ENCODE measurements around the gene IL20RA.

DNA sequence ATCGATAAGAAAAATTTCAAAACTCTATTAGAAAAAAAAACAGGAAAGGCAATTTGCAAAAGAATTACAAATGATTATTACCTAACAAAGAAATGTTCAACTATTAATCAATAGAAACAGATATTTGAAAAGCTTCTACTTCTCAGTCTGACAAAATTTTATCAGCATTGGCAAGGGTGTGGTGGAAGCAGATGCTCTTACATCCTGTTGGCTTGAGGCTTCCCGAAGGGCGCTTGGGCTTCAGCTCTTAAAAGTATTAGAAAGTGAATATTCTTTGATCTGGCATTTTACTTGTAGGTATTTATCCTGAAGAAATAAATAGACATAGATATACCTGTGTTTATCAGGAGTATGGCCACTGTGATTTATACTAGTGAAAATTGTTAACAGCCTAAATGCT, 84.0 kb downstream of the IL20RA start:
- no peak for TF ChIP-seq ZBTB7A (IDR thresholded peaks at IDR 0.05; ENCODE audit: low read depth)
- no peak for TF ChIP-seq TAF1 (IDR thresholded peaks at IDR 0.05; ENCODE audit: low read depth)
- TF ChIP-seq, protein P1, sequence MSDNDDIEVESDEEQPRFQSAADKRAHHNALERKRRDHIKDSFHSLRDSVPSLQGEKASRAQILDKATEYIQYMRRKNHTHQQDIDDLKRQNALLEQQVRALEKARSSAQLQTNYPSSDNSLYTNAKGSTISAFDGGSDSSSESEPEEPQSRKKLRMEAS (IDR thresholded peaks at IDR 0.05) = no peak
- no peak for TF ChIP-seq CEBPB (IDR thresholded peaks at IDR 0.05)
- TF ChIP-seq TEAD4 (IDR thresholded peaks at IDR 0.05) = no peak
- no peak for TF ChIP-seq RAD21 (IDR thresholded peaks at IDR 0.05; ENCODE audit: low read depth)
- TF ChIP-seq EP300 (IDR thresholded peaks at IDR 0.05; ENCODE audit: borderline replicate concordance) = no peak
- no peak for TF ChIP-seq FOXM1 (IDR thresholded peaks at IDR 0.05; ENCODE audit: borderline replicate concordance, low read depth)
- no peak for TF ChIP-seq YY1 (IDR thresholded peaks at IDR 0.05; ENCODE audit: low read depth)
- no peak for TF ChIP-seq EGR1 (IDR thresholded peaks at IDR 0.05)
- TF ChIP-seq, protein P2, sequence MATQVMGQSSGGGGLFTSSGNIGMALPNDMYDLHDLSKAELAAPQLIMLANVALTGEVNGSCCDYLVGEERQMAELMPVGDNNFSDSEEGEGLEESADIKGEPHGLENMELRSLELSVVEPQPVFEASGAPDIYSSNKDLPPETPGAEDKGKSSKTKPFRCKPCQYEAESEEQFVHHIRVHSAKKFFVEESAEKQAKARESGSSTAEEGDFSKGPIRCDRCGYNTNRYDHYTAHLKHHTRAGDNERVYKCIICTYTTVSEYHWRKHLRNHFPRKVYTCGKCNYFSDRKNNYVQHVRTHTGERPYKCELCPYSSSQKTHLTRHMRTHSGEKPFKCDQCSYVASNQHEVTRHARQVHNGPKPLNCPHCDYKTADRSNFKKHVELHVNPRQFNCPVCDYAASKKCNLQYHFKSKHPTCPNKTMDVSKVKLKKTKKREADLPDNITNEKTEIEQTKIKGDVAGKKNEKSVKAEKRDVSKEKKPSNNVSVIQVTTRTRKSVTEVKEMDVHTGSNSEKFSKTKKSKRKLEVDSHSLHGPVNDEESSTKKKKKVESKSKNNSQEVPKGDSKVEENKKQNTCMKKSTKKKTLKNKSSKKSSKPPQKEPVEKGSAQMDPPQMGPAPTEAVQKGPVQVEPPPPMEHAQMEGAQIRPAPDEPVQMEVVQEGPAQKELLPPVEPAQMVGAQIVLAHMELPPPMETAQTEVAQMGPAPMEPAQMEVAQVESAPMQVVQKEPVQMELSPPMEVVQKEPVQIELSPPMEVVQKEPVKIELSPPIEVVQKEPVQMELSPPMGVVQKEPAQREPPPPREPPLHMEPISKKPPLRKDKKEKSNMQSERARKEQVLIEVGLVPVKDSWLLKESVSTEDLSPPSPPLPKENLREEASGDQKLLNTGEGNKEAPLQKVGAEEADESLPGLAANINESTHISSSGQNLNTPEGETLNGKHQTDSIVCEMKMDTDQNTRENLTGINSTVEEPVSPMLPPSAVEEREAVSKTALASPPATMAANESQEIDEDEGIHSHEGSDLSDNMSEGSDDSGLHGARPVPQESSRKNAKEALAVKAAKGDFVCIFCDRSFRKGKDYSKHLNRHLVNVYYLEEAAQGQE (IDR thresholded peaks at IDR 0.05; ENCODE audit: low read depth) = no peak
- TF ChIP-seq TCF12 (IDR thresholded peaks at IDR 0.05; ENCODE audit: low read depth) = no peak
- TF ChIP-seq NFIC (IDR thresholded peaks at IDR 0.05) = no peak

All from Ishikawa (cell line).